Measurements from ENCODE around the gene HKDC1.
"Not testable (repeated sequence)": the region's sequence is repeated elsewhere in the genome, so short reads cannot be mapped to it uniquely, and the experiment has no call there.

Gene HKDC1, protein sequence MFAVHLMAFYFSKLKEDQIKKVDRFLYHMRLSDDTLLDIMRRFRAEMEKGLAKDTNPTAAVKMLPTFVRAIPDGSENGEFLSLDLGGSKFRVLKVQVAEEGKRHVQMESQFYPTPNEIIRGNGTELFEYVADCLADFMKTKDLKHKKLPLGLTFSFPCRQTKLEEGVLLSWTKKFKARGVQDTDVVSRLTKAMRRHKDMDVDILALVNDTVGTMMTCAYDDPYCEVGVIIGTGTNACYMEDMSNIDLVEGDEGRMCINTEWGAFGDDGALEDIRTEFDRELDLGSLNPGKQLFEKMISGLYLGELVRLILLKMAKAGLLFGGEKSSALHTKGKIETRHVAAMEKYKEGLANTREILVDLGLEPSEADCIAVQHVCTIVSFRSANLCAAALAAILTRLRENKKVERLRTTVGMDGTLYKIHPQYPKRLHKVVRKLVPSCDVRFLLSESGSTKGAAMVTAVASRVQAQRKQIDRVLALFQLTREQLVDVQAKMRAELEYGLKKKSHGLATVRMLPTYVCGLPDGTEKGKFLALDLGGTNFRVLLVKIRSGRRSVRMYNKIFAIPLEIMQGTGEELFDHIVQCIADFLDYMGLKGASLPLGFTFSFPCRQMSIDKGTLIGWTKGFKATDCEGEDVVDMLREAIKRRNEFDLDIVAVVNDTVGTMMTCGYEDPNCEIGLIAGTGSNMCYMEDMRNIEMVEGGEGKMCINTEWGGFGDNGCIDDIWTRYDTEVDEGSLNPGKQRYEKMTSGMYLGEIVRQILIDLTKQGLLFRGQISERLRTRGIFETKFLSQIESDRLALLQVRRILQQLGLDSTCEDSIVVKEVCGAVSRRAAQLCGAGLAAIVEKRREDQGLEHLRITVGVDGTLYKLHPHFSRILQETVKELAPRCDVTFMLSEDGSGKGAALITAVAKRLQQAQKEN

GRCh38 chr10:69220041-69220451 lies at the start of gene HKDC1:
Gene HKDC1, plus strand, starts transcription at chr10:69220332. Its CDS starts 104 bp downstream, at chr10:69220436.
- no peak for DNase-seq (ENCODE audit: low spot score)

- no peak for DNase-seq (ENCODE audit: low spot score)
These were observed 47.7 kb upstream of the HKDC1 start for GRCh38 chr10:69172241-69172982.

DNA sequence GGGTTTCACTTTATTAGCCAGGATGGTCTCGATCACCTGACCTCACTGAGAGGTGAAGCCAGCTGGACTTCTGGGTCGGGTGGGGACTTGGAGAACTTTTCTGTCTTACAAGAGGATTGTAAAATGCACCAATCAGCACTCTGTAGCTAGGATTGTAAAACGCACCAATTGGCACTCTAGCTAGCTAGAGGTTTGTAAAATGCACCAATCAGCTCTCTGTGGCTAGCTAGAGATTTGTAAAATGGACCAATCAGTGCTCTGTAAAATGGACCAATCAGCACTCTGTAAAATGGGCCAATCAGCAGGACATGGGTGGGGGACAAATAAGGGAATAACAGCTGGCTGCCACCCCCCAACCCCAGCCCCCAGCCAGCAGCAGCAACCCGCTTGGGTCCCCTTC lies 44.8 kb upstream of the HKDC1 start:
- not testable (repeated sequence) for DNase-seq (ENCODE audit: low spot score)

DNA sequence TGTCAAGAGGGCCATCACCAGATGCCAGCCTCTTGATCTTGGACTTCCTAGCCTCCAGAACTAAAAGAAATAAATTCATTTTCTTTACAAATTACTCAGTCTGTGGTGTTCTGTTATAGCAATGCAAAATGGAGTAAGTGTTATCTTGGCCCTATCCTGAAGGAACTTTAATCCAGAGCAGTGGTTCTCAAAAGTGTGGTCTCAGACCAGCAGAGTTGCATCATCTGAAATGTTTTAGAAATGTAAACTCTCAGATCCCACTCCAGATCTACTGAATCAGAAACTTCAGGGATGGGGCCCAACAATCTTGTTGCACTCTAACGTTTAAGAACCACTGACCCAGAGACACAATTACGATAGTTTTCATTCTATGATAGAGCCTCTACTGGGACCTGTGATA lies 43.3 kb upstream of the HKDC1 start:
- no peak for DNase-seq (ENCODE audit: low spot score)

GRCh38 chr10:69179089-69179742 lies 40.9 kb upstream of the HKDC1 start:
- DNase-seq (ENCODE audit: low spot score) = no peak

DNA sequence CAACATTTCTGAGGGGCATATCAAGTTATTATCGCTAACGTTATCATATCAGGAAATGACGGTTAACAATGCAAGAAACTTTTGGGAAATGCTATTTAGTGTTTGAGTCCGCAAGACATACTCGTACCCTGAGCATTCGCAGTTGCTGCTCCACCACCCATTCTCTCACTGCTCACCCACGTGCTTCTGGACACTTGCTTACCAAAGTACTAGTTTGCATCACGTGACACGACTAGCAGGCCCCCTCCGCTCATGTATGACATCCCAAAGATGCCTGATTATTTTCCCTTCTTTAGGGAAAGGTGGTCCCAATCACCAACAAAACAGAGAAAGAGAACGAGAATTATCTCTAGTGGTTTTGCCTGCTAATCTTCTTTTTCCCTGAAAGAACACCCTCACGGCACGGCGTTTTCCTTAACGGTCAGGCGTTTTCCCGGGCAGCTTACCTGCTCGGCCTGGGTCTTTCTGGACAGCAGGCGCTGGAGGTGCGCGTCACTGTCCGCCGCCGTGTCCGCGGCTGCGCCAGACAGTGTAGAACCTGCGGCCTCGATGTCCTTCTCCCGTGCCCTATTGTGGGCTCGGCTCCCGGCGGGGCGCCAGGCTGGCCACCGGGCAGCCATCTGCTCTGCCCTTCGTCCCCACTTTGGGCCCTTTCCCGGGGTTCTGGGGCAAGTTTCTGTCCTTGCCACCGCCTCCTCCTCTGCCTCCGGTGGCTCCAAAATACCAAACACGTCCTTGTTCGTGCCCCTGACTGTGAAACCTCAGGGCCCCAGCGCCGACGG lies 40.2 kb upstream of the HKDC1 start, which contains the start of gene SUPV3L1:
TSS of gene SUPV3L1 (plus strand) at position 492 of the 782 bp plus-strand sequence. CDS start at position 550, 58 bp downstream.
- peak; percentile 99 for DNase-seq (ENCODE audit: low spot score)

- DNase-seq (ENCODE audit: low spot score) = no peak
These were observed 39.5 kb upstream of the HKDC1 start for GRCh38 chr10:69180525-69181204.

DNA sequence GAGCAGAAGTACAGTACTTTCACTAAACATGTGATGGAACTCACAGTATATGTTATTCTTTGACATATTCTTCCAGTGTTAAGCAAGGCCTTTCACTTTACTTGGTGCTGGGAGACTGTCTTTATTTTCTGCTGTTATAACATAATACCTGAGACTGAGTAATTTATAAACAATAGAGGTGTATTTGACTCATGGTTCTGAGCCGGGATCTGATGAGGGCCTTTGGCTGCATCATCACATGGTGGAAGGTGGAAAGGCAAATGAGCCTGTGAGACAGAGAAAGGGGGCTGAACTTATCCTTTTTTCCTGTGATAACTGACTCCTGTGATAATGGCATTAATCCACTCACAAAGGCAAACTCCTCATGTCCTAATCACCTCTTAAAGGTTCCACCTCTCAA lies 38.7 kb upstream of the HKDC1 start:
- no peak for DNase-seq (ENCODE audit: low spot score)

- DNase-seq (ENCODE audit: low spot score) = no peak
These were observed 38.1 kb upstream of the HKDC1 start for GRCh38 chr10:69182005-69182404.

DNA sequence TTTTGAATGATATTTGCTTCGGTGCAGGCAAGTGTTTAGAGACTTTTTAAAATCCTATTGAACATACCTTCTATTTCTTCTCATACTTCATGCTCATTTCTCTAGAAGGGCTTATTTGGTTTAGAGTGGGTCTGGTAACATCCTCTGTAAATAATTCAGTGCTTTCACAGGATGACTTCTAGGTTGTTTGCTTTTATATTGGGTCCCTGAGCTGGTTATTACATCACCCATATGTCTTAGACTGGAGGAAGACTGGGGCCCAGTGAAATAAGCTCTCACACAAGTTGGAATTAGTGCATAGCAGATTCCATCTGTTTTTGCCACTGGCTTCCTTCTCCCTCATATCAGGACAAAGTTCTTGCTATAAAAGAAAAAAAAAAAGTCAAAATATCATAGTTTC lies 33.6 kb upstream of the HKDC1 start:
- no peak for DNase-seq (ENCODE audit: low spot score)

DNA sequence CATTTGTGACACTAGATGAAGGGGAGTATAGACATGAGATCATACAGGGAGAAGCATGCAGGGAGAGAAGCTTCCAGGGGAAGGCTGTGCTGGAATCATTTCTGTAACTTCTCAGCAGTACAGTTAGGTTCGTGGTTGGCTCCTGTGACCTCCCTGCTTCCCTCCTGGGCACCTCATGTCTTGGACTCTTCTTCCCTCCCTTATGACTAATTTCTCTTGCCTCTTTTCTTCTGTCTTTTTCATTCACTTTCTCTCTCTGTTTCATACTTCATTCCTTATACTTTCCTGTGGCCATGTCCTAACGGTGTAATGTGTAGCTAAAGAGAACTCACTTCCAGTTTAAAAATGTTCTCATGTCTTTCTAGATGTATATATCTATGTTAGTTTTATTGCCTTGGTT lies 19.1 kb upstream of the HKDC1 start:
- DNase-seq (ENCODE audit: low spot score) = no peak

- no peak for DNase-seq (ENCODE audit: low spot score)
These were observed 17.8 kb upstream of the HKDC1 start for GRCh38 chr10:69202332-69202731.

DNA sequence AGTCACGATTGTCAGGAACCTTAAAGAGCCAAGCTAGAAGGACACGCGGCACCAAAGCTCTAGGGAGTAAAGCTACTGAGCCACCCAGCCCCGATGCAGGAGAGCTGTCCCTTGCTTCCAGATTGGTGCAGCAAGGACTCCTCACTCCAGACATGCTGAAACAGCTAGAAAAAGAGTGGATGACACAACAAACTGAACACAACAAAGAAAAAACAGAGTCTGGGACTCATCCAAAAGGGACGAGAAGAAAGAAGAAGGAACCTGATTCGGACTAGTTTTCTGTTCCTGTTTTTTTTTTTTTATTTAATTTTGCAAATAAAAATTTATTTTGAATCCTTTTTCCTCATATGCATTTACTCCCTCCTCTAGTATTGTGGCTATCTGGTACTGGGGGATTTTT lies 11.4 kb upstream of the HKDC1 start:
- DNase-seq (ENCODE audit: low spot score) = no peak

GRCh38 chr10:69209787-69210484 lies 10.2 kb upstream of the HKDC1 start:
- no peak for DNase-seq (ENCODE audit: low spot score)

DNA sequence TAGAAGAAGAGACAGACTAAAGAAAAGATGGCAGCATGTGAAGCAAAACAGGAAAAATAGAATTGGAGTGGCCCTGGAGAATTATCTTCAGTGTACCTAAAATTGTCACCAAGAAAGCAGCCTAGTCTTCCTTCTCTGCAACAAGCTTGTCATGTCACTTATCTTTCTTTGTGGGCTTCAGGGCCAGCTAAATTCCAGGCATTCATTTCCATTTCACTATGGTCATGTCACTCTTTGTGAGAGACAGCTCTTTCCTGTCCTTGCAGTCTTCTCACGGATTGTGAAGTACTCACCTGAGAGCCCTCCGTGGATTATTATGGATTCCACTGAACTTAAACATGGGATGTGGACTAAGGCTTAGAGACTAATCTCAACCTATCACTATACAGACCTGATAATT lies 9.0 kb upstream of the HKDC1 start:
- DNase-seq (ENCODE audit: low spot score) = no peak

DNA sequence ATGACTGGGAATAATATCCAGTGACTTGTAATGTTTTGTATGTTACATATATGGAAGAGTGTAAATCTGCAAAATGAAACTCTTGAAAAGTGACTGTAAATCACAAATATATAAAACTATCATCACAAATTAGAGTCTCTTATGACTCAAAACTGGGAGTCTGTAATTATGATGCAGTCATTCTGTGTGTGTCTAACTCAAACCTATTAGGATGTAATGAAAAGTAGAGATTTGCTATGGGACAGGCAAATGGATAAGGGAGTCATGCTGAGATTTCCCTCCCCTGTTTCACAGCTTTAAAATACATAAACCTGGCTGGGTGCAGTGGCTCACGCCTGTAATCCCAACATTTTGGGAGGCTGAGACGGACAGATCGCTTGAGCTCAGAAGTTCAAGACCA lies 8.6 kb upstream of the HKDC1 start:
- no peak for DNase-seq (ENCODE audit: low spot score)

GRCh38 chr10:69213591-69214311 lies 6.4 kb upstream of the HKDC1 start:
- no peak for DNase-seq (ENCODE audit: low spot score)

- no peak for DNase-seq (ENCODE audit: low spot score)
These were observed 5.4 kb upstream of the HKDC1 start for GRCh38 chr10:69214666-69215131.
